ENCODE results near the gene CASKIN2.

The CASKIN2 gene

DNA sequence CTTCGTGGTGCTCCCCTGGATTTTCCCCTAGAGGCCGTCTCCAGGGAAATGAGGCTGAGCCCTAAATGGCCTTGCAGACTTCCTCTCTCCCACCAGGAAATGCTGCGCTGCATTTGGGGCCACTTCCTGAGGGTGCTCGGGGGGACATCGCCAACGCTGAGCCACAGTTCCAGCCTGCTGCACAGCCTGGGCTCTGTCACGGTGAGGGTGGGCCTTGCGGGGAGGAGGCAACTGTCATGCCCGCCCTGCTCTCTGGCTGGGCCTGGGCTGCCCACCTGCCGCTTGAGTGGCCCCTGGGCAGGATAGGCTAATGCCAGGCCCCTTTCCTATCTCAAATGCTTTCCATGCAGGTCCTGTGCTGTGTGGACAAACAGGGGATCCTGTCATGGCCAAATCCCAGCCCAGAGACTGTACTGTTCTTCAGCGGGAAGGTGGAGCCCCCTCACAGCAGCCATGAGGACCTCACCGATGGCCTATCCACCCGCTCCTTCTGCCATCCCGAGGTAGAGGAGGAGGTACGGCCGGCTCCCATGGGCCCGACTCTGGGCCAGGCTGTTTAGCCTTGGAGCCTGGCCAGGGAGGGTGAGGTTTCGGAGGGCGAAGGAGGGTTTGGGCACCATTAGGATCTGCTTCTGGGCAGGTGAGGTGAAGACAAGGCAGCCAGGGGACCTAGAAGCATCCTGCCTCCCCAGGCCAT is 24.2 kb downstream of the CASKIN2 start:
- TF ChIP-seq, protein P1, sequence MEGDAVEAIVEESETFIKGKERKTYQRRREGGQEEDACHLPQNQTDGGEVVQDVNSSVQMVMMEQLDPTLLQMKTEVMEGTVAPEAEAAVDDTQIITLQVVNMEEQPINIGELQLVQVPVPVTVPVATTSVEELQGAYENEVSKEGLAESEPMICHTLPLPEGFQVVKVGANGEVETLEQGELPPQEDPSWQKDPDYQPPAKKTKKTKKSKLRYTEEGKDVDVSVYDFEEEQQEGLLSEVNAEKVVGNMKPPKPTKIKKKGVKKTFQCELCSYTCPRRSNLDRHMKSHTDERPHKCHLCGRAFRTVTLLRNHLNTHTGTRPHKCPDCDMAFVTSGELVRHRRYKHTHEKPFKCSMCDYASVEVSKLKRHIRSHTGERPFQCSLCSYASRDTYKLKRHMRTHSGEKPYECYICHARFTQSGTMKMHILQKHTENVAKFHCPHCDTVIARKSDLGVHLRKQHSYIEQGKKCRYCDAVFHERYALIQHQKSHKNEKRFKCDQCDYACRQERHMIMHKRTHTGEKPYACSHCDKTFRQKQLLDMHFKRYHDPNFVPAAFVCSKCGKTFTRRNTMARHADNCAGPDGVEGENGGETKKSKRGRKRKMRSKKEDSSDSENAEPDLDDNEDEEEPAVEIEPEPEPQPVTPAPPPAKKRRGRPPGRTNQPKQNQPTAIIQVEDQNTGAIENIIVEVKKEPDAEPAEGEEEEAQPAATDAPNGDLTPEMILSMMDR (IDR thresholded peaks at IDR 0.05; ENCODE audit: low read depth, low read length) = no peak
- H3K4me3 ChIP-seq (ENCODE audit: low read depth, low read length) = no peak overlapping the region

DNA sequence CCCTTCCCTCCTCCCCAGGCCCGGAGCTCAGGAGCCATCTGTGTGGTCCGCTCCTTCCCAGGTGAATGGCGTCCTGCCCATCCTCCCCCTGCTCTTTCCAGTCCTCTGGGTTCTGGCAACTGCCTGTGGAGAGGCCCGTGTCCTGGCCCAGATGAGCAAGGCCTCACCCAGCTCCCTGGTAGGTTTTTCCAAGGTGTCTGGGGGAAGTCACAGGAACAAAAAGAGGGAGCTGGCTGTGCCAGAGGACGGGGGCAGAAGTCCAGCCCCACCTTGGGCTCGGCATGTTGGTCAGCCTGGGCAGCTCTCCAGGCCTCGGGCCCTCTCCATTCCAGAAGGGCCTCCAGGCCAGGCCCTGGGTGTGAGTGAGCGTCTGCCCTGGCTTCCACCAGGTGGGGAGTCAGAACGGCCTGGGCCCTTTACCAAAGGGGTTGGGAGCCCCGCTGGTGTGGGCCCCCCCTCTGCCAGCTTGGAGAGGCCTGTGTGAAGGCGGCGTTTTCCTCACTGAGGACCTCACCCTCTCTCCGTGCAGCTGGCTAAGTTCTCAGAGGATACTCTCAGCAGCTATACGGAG is 25.1 kb downstream of the CASKIN2 start:
- no peak overlapping the region for H3K4me3 ChIP-seq (ENCODE audit: low read depth, low read length)
- TF ChIP-seq, protein P1 (IDR thresholded peaks at IDR 0.05; ENCODE audit: low read depth, low read length) = no peak

DNA sequence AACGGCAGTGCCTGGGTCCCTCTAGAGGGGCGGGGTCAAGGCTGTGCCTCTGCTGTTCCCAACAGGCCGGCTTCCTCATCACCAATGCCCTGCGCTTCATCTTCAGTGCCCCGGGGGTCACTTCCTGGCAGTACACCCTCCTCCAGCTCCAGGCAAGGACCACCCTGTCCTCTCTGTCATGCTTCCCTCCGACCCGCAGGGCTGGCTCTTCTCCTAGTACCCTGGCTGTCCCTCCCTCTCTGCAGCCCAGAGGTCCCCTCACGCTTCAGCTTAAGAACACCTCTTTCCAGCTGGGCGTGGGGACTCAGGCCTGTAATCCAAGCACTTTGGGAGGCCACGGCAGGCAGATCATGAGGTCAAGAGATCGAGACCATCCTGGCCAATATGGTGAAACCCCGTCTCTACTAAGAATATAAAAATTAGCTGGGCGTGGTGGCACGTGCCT is 25.8 kb downstream of the CASKIN2 start:
- TF ChIP-seq, protein P1 (IDR thresholded peaks at IDR 0.05; ENCODE audit: low read depth, low read length) = no peak
- H3K4me3 ChIP-seq (ENCODE audit: low read depth, low read length) = no peak overlapping the region

DNA sequence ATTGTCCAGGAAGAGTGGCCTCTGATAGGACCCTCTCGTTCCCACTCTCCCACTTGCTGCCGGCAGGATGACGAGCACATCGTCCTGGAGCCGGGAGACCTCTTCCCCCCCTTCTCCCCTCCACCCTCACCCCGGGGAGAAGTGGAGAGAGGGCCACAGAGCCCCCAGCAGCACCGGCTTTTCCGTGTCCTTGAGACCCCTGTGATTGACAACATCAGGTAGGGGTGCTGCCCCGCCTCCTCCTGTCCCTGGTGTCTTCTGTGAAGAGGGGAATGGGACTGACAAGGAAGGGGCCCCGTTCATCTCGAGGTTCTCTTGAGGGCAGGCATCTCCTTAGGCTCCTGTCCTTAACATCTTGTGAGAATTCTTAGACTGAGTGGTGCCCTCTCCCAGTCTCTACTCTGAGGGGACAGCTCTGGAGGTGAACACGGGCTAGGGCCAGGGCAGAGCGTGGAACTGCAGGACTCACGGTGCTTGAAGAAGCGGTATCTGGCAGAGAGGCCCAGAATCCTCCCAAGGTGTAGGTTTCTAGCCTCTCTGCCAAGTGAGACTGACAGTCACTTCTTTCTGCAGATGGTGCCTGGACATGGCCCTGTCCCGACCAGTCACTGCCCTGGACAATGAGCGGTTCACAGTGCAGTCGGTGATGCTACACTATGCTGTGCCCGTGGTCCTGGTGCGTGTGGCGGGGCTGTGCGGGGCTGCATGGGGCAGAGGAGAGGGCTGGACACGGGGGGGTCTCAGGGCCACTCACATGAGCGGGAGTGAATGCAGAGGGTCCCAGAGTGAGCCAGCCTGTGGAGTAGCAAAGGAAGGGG is 26.4 kb downstream of the CASKIN2 start:
- H3K4me3 ChIP-seq (ENCODE audit: low read depth, low read length) = no peak overlapping the region
- TF ChIP-seq, protein P1 (IDR thresholded peaks at IDR 0.05; ENCODE audit: low read depth, low read length) = no peak

DNA sequence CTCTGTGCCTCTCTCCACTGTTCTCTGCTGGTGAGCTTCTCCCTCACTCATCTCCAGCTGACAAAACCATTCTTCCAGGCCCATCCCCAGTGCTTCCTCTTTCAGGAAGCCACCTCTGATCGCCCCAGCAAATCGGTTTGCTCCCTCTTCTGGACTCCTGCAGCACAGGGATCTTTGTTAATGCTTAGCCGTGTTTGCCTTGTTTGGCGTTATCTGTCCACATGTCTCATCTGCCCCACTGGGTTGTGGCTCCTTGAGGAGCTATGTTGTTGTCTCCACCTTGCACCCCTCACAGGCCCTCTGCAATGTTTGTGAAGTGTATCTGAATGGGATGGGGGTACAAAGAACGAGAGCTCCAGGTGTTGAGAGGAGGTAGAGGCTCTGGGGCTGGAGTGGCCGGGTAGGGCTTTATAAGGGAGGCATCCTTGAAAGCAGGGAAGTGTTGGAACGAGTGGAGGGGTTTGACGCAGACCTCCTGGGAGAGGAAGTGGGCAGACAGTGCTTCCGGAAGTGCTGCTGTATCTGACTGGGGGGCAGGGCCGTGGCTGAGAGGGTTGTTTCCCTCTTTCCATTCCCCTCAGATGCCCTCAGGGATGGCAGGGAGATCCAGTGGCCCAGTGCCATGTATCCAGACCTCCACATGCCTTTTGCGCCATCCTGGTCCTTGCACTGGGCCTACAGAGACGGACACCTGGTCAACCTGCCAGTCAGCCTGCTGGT is 27.8 kb downstream of the CASKIN2 start:
- H3K4me3 ChIP-seq (ENCODE audit: low read depth, low read length) = no peak overlapping the region
- TF ChIP-seq, protein P1 (IDR thresholded peaks at IDR 0.05; ENCODE audit: low read depth, low read length) = no peak

DNA sequence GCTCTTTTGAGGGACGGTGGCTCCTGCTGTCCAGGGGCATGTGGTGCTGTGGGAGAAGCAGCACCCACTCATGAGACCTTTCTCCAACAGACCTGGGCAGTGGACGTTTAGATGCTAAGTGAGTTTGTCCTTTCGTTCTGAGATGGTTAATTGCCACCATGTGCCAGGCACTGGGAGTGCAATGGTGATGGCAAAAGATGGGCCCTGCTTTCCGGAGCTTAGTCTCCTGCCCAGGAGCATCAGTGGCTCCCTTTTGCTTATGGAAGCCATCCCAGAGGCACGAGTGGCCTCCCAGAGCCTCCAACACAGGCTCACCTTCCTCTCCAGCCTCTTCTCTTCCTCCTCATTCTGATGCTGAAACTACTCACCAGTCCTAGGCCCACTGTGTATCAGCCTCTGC is 28.4 kb downstream of the CASKIN2 start:
- TF ChIP-seq, protein P1 (IDR thresholded peaks at IDR 0.05; ENCODE audit: low read depth, low read length) = no peak
- H3K4me3 ChIP-seq (ENCODE audit: low read depth, low read length) = no peak overlapping the region

Measured in WI38 (cell line).